Skeletal muscle tissue (tissue), 4 donors: Measurements from ENCODE around the gene SMIM12. TPM values are rescaled to one million over a fixed set of nuclear protein-coding genes. Genes with fewer than 3 reads are reported as not detected.
A peak's percentile ranks its signal among the peaks of the same experiment; 100 is the strongest.

ENCODE experiments used
- H3K27ac ChIP-seq: one replicate; pipeline ENCODE4 v1.7.0; 2013; ENCODE audit warnings: mild to moderate bottlenecking, low read depth, low read length, inconsistent platforms
- H3K27me3 ChIP-seq, 3 donors: one replicate each; pipeline ENCODE4 v1.7.0; 2013; ENCODE audit warnings: low read length in 3 of 3; ENCODE audit not compliant: control insufficient read depth in 3 of 3, insufficient read depth in 3 of 3
- H3K36me3 ChIP-seq, 3 donors: one replicate each; pipeline ENCODE4 v1.7.0; 2013; ENCODE audit warnings: low read length in 3 of 3; ENCODE audit not compliant: control insufficient read depth in 3 of 3, insufficient read depth in 3 of 3
- H3K4me1 ChIP-seq, 3 donors: one replicate each; pipeline ENCODE4 v1.7.0; 2013; ENCODE audit warnings: low read length in 3 of 3, mild to moderate bottlenecking in 3 of 3; ENCODE audit not compliant: control insufficient read depth in 3 of 3, insufficient read depth in 3 of 3
- H3K4me3 ChIP-seq, 3 donors: one replicate each; pipeline ENCODE4 v1.7.0; 2013; ENCODE audit warnings: low read length in 3 of 3
- H3K9ac ChIP-seq, 3 donors: one replicate each; pipeline ENCODE4 v1.7.0; 2013; ENCODE audit warnings: low read length in 3 of 3, mild to moderate bottlenecking in 3 of 3, moderate library complexity in 2 of 3, low read depth in 1 of 3
- H3K9me3 ChIP-seq, 3 donors: one replicate each; pipeline ENCODE4 v1.7.0; 2013; ENCODE audit warnings: low read length in 3 of 3; ENCODE audit not compliant: control insufficient read depth in 3 of 3
- total RNA-seq: library from RNA; depleted of rRNA; stranded (reverse); fragments of >200 nt; gene quantifications from one replicate; pipeline ENCODE4 v1.2.3, GENCODE V29; 2014
- donor health status: Osteomylitis.

SMIM12 gene, protein sequence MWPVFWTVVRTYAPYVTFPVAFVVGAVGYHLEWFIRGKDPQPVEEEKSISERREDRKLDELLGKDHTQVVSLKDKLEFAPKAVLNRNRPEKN
- total RNA-seq = 8.9 TPM

DNA sequence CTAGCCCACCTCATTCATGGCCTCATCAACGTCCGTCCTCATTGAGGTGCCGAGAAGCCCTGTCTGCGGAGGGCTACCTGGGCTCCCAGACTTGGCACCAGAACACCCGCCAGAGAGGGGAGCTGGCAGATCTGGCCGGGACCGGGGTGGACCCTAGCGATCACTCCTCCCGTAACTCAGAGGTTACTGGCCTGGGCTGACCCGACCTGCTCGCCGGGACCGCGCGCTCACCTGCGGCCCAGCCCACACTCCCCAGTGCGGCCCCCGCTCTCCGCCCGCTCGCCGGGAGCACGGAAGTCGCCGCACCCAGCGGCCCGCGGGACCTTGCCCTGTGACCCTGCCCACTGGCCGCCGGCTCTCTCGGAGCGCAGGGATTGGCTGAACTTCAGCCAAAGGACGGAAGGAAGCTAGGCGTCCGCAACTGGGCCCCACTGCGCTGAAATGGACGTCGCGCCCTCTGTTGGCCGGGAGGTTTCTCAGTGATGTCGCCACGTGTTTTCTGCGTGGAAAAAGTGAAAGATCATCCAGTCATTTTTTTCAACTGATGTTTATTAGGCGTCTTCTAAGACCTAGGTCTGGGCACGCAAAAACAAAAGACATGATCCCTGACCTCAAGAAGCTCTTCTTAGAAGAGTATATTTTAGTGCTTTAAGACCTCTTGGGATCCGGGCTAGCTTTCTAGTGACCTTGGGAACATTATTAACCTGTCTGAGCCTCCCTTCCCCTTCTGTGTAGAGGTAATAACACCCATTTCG, at the start of gene SMIM12:
TSS of gene SMIM12 (minus strand) at position 304 of the 755 bp plus-strand sequence. CDS start 3,772 bp downstream, outside the sequence.
- peaks cover 19 to 28% (median 20%) of the 10 kb centered on the region in 3 donors for H3K4me1 ChIP-seq
- peak within 1 kb of the TSS; percentile 98 to 100 (median 100) for H3K4me3 ChIP-seq
- peaks cover 12 to 13% (median 12%) of the 10 kb centered on the region in 3 donors for H3K36me3 ChIP-seq
- peak within 1 kb of the TSS; percentile 90 for H3K27ac ChIP-seq
- H3K9me3 ChIP-seq = no peaks in the 10 kb centered on the region
- no peaks in the 10 kb centered on the region for H3K27me3 ChIP-seq
- peak within 1 kb of the TSS; percentile 98 to 100 (median 98) for H3K9ac ChIP-seq

DNA sequence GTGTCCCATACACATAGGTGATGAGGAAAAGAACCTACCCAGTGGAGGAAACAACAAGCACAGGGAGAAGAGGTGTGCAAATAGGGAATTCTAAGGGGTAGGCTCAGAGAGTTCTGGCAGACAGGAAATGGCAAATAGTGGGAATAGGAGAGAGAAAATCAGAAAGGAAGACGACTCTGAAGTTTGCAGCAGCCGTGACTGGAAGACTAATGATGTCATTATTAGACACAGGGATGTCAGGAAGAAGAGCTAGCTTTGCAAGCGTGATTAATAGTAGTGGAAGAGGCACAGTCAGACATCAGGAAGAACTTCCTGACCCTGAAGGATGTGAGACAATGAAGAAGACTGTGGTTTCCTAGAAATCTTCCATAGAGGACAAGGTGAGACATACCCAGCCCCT, 48.8 kb upstream of the SMIM12 start:
- no peaks in the 10 kb centered on the region for H3K4me1 ChIP-seq
- H3K9ac ChIP-seq = no peak overlapping the region
- H3K36me3 ChIP-seq = no peaks in the 10 kb centered on the region
- H3K4me3 ChIP-seq = no peak overlapping the region
- H3K9me3 ChIP-seq = no peaks in the 10 kb centered on the region
- H3K27ac ChIP-seq = no peak overlapping the region
- H3K27me3 ChIP-seq = peaks cover 2 to 17% (median 4%) of the 10 kb centered on the region in 3 donors

DNA sequence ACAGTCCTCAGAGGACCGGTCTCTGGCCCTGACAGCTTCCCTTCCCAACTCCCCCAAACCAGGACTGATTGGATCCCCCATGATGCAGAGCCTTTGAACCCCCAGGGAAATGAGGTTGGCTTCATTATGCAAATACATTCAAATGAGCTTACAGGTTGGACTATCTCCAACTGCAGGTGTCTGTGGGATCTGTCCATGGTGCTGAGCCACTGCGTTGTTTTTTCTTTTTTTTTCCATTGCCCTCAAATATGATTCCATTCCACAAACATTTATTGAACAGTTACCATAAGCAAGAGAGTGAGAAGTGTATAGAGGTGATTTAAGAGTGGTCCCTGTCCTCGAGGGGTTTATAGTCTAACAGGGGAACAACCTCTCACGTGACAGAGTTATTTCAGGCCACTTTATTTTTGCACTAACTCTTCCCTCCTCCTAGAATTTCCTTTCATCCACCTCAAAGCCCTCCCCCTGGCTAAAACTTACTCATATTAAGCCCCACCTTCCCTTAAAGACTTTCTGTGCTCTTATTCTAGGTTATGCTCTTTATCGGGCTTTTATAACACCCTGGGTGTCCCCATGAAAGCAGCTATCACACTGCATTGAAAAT, 48.0 kb upstream of the SMIM12 start:
- H3K4me1 ChIP-seq = no peaks in the 10 kb centered on the region
- no peak overlapping the region for H3K9ac ChIP-seq
- H3K36me3 ChIP-seq = no peaks in the 10 kb centered on the region
- H3K27me3 ChIP-seq = peaks cover 2 to 16% (median 4%) of the 10 kb centered on the region in 3 donors
- H3K9me3 ChIP-seq = no peaks in the 10 kb centered on the region
- H3K27ac ChIP-seq = no peak overlapping the region
- H3K4me3 ChIP-seq = no peak overlapping the region

DNA sequence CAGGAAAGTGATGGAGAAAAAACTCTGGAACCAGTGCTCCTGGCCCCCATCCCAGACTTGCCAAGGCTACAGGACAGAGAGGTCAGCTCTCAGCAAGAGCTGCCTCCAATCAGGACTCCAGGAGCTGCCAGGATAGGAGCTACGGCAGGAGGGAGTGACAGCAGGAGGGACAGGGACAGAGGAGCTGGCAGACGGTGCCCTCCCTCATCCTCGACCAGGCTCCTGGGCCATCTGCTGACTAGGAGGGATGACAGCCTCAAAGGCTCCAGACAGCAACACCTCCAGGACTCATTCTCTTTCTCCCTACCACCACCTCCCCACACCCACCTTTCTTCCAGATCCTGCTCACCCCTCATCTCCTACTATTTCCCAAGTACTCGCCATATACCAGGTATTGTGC, 47.2 kb upstream of the SMIM12 start:
- no peak overlapping the region for H3K9ac ChIP-seq
- no peak overlapping the region for H3K27ac ChIP-seq
- peaks cover 2 to 13% (median 9%) of the 10 kb centered on the region in 3 donors for H3K27me3 ChIP-seq
- H3K4me1 ChIP-seq = no peaks in the 10 kb centered on the region
- no peaks in the 10 kb centered on the region for H3K9me3 ChIP-seq
- no peaks in the 10 kb centered on the region for H3K36me3 ChIP-seq
- no peak overlapping the region for H3K4me3 ChIP-seq

DNA sequence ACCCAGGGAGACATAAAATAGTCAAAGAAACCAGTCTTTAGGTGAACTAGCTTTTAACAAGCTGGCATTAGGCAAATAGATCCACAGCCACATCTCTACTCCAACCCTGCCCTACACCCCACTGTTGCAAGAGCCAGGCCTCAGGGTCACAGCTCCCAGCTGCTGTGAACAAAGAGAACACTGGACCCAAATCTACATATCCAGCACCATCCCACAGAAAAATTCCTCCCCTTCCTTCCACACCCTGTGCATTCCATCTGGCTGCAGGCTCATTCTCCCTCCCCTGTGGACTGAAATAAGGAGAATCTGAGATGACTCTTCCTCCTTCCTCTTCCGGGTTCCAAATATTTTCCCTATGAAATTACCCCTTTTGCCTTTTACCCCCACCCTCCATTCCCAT, 46.7 kb upstream of the SMIM12 start:
- Histone ChIP-seq H3K36me3 (no peaks in the 10 kb centered on the region), H3K4me3 (no peak overlapping the region), H3K27me3 (peaks cover 2 to 12% (median 12%) of the 10 kb centered on the region in 3 donors)

DNA sequence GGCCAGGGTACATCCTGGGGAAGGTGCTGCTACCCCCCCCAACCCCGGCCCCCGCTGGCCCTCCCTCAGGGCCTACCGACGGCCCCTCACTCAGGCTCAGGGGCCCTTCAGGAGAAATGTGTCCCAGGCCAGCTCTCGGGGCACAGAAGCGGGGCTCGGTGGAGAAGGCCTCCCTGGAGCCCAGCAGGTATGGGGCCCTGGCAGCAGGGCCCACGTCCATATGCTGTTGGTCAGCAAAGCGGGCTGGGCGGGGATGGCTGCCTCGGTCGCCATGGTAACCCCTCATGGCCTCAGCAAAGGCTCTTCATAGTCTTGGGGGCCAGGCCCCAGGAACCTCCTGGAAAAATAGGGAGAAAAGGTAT, 45.5 kb upstream of the SMIM12 start:
- Histone ChIP-seq H3K36me3 (no peaks in the 10 kb centered on the region), H3K27me3 (peaks cover 9 to 19% (median 17%) of the 10 kb centered on the region in 3 donors), H3K4me3 (no peak overlapping the region), H3K9ac (no peak overlapping the region), H3K27ac (no peak overlapping the region), H3K9me3 (no peaks in the 10 kb centered on the region), H3K4me1 (no peaks in the 10 kb centered on the region)

More for the DNA sequence above, 46.7 kb upstream of the SMIM12 start:
- Histone ChIP-seq H3K9me3 (no peaks in the 10 kb centered on the region), H3K4me1 (no peaks in the 10 kb centered on the region), H3K9ac (no peak overlapping the region), H3K27ac (no peak overlapping the region)

DNA sequence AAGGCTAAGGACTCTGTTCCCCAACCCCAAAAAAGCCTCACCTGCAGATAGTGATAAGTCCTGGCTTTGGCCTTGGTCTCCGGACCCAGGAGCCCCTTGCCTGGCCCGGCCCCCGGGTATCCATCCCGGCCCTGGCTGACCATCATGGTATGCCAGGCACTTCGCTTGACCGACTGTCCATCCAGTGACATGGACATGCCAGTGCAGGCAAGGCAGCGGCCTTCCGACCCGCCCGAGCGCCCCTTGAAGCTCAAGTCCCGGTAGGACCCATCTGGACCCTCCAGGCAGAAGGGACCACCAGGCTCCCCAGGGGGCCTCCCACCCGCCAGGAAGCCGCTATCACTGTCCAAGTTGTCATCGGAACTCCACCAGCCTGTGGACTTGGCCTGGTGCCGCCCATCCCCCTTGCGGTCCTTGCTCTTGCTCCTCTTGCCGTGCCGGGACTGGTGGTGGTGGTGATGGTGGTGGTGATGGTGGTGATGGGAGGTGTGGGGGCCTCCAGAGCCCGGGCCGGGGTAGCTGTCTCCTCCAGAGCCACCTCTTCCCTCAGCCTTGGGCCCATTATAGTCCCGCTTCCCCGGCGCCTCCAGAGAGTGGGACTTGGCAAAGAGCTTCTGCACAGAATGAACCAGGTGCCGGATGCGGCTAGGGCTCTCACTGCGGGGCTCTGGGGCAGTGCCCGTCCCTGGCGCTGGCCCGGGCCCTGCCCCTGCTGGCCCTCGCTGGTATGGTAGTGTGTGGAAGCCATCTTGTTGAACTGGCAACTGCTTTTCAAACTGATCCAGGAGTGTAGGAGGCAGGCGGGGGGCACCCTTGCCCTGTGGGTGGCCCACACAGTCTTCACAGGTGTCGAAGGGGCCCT, 44.9 kb upstream of the SMIM12 start:
- Histone ChIP-seq H3K9me3 (no peaks in the 10 kb centered on the region), H3K36me3 (no peaks in the 10 kb centered on the region), H3K27ac (no peak overlapping the region), H3K4me1 (no peaks in the 10 kb centered on the region), H3K27me3 (peaks cover 8 to 22% (median 19%) of the 10 kb centered on the region in 3 donors), H3K4me3 (no peak overlapping the region), H3K9ac (no peak overlapping the region)

DNA sequence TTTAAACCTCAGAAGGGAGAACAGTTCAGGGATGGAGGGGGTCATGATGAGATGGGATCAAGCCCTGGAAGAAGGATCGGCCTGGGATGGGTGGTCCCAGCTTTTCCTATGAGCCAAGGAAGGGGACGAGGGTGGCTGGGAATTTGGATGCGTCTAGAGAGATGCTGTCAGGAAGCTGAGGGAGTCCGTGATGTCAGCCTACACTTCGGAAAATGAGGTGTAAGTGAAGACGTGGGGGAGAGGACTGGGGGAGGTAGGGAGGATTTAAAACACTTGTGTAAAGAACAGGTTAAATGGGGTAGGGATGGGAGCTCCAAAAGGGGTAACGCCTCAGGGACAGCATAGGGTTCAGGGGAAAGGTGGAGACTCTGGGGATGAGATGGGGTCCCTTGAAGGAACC, 42.4 kb upstream of the SMIM12 start:
- Histone ChIP-seq H3K27me3 (peaks cover 8 to 21% (median 16%) of the 10 kb centered on the region in 3 donors), H3K9ac (no peak overlapping the region), H3K9me3 (peaks cover 0 to 2% (median 0%) of the 10 kb centered on the region in 3 donors), H3K4me1 (no peaks in the 10 kb centered on the region), H3K36me3 (no peaks in the 10 kb centered on the region), H3K27ac (no peak overlapping the region), H3K4me3 (no peak overlapping the region)

DNA sequence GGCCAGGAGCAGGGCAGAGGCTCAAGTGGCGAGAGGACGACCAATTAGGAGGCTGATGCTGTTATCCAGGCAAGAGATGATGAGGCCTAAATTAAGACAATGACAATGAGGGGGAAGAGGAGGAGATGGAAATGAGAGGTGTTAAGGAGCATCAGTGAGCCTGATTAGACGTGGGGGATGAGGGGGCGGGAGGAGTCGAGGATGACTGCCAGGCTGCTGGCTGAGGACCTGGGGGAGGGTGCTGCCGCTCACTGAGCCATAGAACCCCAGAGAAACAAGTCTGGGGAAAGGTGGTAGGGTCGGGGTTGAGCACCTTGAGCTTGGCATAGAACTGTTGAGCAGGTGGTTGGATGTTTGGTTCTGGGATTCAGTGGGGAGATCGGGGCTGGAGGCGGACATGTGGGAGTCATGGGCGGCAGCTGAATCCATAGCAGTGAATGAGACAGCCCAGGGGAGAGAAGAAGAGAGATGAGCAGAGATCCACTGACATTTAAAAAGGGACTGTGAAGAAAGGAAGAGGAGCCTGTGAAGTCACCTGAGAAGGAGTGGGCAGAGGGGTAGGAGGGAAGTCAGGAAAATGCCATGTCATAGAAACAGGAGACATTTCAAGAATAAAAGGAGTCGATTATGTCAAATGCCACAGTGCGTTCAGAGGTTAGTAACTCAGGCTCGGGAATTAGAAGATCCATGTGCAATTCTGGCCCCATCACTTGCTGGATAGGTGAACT, 41.4 kb upstream of the SMIM12 start:
- Histone ChIP-seq H3K4me3 (no peak overlapping the region), H3K9ac (no peak overlapping the region), H3K27me3 (peaks cover 8 to 17% (median 16%) of the 10 kb centered on the region in 3 donors), H3K27ac (no peak overlapping the region), H3K9me3 (peaks cover 0 to 2% (median 0%) of the 10 kb centered on the region in 3 donors), H3K4me1 (no peaks in the 10 kb centered on the region), H3K36me3 (no peaks in the 10 kb centered on the region)
